Mammary epithelial cell (primary cell): Measurements from ENCODE around the gene SH2B2.

Source experiments
- CTCF ChIP-seq, 2 donors: IDR thresholded peaks in 1 of 2; conservative IDR thresholded peaks in 1 of 2; 2 replicates each; pipeline ENCODE4 v1.5.1; 2011 to 2012; ENCODE audit warnings: inconsistent platforms in 2 of 2, low read length in 2 of 2, mild to moderate bottlenecking in 2 of 2, control low read depth in 1 of 2, low read depth in 1 of 2; ENCODE audit not compliant: insufficient read depth in 1 of 2; ENCODE audit errors: extremely low read depth in 1 of 2
- EZH2 ChIP-seq: IDR thresholded peaks from 2 replicates; pipeline ENCODE4 v1.6.1; 2012; ENCODE audit warnings: low read length, inconsistent platforms, borderline replicate concordance

GRCh38 chr7:102286237-102287110, at the start of gene SH2B2:
- no peak for TF ChIP-seq CTCF (conservative IDR thresholded peaks at IDR 0.05 in 1 of 2, IDR thresholded peaks at IDR 0.05 in 1 of 2; ENCODE audit: extremely low read depth in 1 of 2, insufficient read depth in 1 of 2, low read depth in 1 of 2, low read length in 2 of 2)
- no peak for TF ChIP-seq EZH2
